ENCODE data around the gene FOXP1.

FOXP1 gene

GRCh38 chr3:71464613-71465012 is 118.9 kb downstream of the FOXP1 start:
- no peak for DNase-seq (ENCODE audit: low read depth)
- no peak overlapping the region for H3K4me3 ChIP-seq (ENCODE audit: control insufficient read depth, low read depth, low read length)
- TF ChIP-seq CTCF (conservative IDR thresholded peaks at IDR 0.05; ENCODE audit: control insufficient read depth, insufficient read depth, low read depth, low read length), result no peak

- TF ChIP-seq CTCF (conservative IDR thresholded peaks at IDR 0.05; ENCODE audit: control insufficient read depth, insufficient read depth, low read depth, low read length), result no peak
- H3K4me3 ChIP-seq (ENCODE audit: control insufficient read depth, low read depth, low read length), result no peak overlapping the region
- no peak for DNase-seq (ENCODE audit: low read depth)
Observed at GRCh38 chr3:71463617-71464016, 119.9 kb downstream of the FOXP1 start.

- TF ChIP-seq CTCF (conservative IDR thresholded peaks at IDR 0.05; ENCODE audit: control insufficient read depth, insufficient read depth, low read depth, low read length), result no peak
Observed at GRCh38 chr3:71462586-71462985, 120.9 kb downstream of the FOXP1 start.

GRCh38 chr3:71461749-71462483 is 121.6 kb downstream of the FOXP1 start:
- TF ChIP-seq CTCF (conservative IDR thresholded peaks at IDR 0.05; ENCODE audit: control insufficient read depth, insufficient read depth, low read depth, low read length), result no peak
- no peak for DNase-seq (ENCODE audit: low read depth)
- no peak overlapping the region for H3K4me3 ChIP-seq (ENCODE audit: control insufficient read depth, low read depth, low read length)

More at GRCh38 chr3:71462586-71462985, 120.9 kb downstream of the FOXP1 start:
- no peak for DNase-seq (ENCODE audit: low read depth)
- no peak overlapping the region for H3K4me3 ChIP-seq (ENCODE audit: control insufficient read depth, low read depth, low read length)

- no peak for DNase-seq (ENCODE audit: low read depth)
- H3K4me3 ChIP-seq (ENCODE audit: control insufficient read depth, low read depth, low read length), result no peak overlapping the region
- no peak for TF ChIP-seq CTCF (conservative IDR thresholded peaks at IDR 0.05; ENCODE audit: control insufficient read depth, insufficient read depth, low read depth, low read length)
Observed at GRCh38 chr3:71461114-71461513, 122.4 kb downstream of the FOXP1 start.

- no peak overlapping the region for H3K4me3 ChIP-seq (ENCODE audit: control insufficient read depth, low read depth, low read length)
- no peak for TF ChIP-seq CTCF (conservative IDR thresholded peaks at IDR 0.05; ENCODE audit: control insufficient read depth, insufficient read depth, low read depth, low read length)
- DNase-seq (ENCODE audit: low read depth), result no peak
Observed at GRCh38 chr3:71458895-71459294, 124.6 kb downstream of the FOXP1 start.
